GM18498 (cell line): Measurements from ENCODE around the gene SENP2.
"Not testable (repeated sequence)": the region's sequence is repeated elsewhere in the genome, so short reads cannot be mapped to it uniquely, and the experiment has no call there.

ENCODE experiments used
- ATAC-seq: cut with Tn5 transposase; IDR thresholded peaks from one replicate; pipeline ENCODE4 v1.9.1; 2021; ENCODE audit warnings: mild to moderate bottlenecking, moderate library complexity; ENCODE audit not compliant: unreplicated experiment

SENP2 gene

DNA sequence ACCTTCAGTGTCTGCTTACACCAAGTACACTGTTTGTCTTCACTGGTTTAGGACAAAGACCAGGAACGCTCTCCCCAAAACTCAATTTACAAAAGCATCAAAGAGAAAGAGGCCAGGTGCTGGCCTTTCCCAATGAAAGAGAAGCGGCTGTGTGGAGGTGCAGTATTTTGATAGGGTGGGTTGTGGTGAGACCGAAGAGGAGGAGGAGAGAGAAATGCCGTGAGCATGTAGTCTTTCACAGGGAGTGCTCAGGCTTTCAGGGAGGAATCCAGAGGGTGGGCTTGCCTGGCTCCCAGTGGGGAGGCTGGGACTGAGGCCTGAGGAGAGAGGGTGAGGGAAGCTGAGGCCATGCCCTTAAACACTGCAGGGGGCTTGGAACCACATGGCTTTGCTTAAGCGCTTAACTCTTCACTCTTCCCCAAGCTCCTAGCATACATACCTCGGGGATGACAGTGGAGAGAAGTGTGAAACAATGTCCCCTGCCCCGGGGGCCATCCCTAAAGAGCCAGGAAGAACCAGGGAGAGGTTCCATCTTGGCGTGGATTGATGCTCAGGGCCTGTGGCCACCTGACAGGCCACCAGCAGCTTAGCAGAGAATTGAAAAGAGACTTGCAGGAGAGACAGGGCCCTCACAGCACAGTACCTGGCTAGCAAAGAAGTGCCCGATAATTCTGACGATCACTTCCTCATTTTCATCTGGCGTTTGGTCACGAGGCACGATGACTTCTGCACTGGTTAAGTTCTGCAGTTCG, 60.5 kb downstream of the SENP2 start:
- ATAC-seq = peak; percentile 59

DNA sequence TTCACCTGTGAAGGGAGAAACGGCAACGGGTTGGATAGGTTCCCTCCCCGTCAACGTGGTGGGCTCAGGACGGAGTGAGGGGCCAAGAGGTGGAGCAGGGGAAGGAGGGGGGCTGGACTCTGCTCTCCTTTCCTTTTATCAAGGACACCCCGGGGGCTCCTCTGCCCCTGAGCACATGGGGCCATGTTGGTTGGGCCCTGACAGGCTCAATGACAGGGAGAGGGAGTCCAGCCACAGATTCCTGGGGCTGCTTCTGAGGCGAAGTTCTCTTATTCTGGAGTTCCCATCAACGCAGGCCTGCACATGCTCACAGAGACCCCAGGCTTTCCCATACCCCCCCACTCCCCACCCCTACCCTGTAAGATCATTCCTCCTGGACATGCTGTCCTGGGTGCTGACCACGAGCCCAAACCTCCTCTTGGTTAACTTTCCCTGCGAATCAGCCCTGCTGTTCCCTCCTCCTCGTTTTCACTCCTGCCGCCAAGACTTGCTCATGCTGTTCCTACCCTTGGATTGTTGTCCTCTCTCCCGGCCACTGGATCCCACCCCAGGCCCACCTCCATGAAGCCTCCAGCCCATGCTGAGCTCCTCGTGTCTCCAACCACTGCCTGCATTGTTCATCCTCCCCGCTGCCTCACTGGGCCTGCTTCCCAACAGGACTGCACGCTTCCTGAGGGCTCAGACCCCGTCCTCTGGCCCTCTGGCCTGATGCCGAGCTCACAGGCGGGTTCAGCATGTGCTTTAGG, 61.2 kb downstream of the SENP2 start:
- no peak for ATAC-seq

DNA sequence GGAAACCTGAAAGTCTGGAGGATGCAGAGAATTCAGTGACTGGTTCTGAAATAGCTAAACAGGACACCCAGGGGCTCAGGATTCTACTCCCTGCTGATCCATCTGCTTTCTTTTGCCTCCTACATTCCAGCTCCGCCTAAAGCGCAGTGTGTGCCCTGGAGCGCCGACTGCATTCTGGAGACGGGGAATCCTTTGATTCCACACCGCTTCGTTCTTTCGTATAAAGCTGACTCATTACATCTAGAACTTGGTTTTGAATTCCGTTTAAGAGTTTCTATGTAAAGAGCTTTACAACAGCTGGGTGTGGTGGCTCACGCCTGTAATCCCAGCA, 61.8 kb downstream of the SENP2 start:
- no peak for ATAC-seq

DNA sequence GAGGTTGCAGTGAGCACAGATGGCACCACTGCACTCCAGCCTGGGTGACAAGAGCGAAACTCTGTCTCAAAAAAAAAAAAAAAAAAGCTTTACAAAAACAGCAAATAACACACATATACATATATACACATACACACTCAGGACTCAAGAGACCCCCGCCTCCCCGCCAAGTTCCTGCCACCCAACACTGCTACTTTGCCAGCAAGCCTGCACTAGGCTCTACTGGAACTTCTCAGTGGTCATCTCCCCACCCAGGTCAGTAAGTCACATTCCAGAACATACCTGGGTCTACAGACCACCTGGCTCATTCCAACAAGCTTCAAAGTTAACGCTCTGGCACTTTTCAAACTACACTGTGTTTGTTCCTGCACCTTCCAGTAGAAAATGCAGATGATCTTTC, 62.3 kb downstream of the SENP2 start:
- ATAC-seq = no peak

DNA sequence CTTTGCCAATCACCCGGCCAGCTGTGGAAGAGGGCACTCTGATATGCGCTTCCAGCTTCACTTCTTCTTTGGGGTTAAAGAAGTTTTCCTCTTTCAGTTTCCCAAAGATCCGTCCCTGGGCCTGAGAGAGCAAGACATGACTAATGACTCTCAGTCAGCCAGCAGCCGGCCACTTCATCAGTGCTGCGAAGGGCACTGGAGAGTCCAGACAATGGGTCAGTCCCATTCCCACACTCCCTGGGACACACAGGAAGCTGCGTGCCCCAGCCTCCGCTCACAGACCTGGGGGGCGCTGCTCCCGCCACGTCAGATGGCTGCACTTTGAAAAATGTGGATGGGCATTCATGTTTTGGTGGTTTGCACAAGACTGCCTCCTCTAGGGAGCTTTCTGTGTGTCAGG, 63.3 kb downstream of the SENP2 start:
- ATAC-seq = no peak

DNA sequence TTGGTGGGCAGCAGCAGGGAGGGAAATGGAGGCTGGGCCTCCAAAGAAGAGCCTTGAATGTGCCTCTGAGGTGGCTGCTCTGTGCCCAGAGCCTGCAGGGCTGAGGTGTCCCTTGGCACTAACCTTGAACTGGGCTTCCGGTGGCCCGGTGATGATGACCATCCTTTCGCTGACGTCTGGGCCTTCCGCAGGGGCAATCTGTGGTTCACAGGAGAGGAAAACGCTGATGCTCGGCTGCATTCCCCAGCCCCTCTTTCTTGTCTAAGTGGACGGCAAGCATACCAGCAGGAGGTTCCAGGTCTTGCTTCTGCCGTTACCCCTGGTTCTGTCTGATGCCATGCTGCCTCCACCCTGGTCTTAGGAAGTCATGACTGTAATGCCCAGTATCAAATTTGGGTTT, 65.9 kb downstream of the SENP2 start:
- ATAC-seq = no peak

DNA sequence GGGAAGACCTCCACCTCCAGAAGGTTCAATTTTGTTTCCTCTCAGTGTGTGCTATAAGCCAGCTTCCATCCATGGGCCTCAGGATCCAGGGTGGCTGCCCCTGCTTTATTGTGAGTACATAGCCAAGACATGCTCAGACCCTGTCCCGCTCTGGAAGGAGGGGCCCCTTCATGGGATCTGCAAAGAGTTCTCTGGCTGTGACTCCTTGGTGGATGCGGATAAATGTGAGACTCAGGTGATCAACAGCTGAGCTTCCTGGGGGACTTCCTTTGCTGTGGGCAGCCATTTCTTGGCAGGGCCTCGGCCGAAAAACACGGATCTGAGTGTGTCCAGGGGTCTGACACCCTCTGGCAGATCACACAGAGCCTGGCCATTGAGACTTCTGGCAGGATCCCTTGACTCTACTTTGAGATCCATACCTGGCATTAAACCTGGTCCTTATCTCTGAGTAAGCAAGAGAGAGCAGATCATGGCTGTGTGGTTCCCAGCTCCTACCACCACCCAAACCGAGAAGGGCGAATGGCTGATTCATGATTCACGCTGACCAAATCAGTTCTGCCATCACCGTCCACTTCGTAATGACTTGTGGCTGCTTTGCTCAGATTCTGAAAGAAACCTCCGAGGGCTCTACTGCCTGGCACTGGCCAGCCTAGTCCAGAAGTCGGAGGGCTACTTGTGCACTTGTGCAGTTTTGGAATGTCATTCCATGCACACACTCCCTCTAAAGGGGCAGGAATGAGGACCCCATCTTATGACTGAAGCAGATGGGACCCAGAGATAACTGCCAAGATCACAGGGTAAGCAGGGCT, 68.1 kb downstream of the SENP2 start:
- ATAC-seq = no peak

DNA sequence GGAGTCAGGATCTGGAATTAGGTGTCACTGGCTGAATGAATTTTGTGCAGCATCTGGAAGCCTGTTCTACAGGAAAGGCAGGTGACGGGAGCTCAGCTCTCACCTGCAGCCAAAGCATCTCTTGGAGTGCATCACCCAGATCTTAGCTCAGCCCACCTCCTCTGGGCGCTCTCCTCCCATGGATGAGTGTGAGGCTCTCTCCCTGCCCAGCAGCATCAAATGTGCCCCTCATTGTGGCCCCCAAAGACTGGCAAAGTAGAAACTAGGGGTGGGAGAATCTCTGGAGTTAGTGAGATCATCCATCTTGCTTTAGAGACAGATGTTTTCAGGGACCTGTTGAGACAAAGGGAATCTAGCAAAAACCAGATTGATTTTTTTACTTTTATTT, 68.7 kb downstream of the SENP2 start:
- ATAC-seq = no peak

DNA sequence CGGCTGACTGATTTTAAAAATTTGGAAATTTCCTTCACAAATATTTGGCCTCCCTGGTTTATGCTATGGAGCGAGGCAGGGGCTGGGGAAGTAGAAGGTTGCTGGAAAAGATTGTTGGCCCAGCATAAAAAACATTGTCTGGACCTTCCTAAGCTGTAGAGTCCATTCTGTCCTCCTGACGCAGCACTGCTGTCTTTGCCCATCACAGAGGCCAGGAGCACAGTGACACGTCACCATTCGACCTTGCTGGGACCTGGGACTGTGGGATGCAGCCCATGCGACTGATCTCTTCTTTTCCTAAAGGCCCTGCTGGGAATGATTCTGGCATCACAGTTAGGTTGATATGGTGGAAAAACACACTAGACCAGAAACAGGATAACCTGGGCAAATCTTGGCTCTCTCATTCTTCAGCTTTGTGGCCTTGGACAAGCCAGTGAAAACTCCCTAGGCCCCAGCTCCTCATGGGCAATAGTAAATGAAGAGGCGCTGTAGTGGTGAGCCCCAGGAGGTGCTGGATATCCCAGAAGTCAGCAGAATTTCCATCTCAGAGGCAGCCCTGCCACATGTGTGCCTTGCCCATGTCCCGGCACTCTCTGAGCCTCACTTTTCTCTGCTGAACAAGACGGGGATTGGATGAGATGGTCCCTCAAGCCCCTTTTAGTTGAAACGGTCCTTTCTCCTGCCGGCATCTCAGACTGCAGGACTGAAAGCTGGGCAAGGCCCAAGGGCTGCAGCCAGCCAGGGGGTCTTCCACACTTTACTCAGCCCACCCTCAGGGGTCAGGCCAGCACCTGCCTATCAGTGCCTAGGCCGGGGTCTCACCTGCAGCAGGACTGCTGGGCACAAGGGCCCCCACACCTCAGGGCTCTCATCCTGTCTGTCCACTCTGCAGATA, 69.6 kb downstream of the SENP2 start:
- ATAC-seq = no peak

DNA sequence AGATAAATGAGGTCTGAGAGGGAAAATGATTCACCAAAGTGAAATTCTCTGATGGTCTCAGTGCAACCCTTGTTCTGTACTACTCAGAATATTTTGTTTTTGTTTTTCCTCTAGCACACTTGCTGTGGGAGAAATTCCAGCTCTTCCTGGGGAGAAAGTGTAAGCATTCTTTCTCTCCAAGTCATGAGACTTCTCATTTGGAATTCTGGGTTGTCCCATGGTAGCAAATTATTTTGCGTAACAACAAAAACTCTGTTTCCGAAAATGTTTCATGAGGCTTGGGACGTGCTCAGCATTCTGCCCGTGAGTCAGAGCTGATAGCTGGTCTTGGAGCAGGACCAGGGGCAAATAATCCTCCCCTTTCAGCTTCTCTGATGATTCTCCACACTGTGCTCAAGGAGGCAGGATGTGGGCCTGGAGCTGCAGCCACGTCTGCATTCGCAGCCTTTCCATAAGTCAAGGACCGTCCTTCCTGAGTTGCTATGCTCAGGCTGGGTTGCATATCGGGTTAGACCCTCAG, 70.3 kb downstream of the SENP2 start:
- no peak for ATAC-seq

DNA sequence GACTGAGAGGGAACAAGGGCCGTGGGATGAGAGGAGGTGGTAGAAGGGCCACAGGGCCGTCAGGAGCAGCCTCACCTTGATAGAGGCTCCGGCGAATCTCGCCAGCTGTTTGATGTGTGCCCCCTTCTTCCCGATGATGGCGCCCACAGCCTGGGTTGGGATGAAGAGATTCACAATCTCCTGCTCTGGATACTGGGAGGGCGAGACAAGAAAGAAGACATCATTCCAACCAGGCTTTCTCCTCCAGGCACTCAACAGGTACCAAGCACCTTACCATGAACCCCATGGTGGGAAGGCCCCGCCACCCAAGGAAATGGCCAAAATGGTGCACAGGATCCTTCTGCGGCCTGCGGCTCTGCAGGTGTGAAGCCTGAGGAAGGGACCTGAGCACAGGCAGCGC, 71.1 kb downstream of the SENP2 start:
- ATAC-seq = no peak

DNA sequence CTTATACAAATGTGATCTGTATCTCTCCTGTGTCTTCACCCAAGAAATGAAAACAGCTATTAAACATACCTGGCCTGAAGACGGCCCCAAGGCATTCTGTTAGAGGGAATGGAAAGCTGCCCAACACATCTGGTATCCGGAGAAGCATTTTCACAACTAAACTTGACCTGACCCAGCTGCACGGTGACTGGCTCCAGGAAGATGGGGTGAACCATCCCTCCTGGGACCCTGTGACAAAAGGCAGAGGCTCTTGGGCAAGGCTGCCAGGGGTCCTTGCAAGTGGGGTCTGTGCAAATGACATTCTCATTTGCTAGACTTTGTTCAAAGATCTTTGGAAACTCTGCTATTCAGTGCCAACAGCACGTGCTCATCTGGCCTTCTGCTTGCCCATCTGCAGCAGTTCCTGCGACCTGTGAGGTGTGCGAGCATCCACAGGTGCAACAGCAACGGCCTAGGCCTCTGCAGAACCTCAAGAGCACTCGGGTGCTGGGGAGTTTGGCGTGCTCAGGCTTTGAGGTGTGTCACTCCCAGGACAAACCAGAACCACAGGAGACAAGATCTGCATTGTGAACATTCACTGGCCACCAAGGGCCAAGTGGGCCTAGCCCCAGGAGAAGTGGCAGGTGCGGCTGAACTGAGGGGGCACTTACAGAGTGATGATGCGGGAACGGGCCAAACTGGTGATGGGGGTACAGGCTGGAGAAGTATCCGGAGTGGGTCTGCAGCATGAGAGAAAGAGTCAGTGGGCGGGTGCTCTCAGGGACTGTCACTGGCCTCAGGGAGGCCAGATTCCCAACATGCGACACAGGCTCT, 71.8 kb downstream of the SENP2 start:
- ATAC-seq = no peak

DNA sequence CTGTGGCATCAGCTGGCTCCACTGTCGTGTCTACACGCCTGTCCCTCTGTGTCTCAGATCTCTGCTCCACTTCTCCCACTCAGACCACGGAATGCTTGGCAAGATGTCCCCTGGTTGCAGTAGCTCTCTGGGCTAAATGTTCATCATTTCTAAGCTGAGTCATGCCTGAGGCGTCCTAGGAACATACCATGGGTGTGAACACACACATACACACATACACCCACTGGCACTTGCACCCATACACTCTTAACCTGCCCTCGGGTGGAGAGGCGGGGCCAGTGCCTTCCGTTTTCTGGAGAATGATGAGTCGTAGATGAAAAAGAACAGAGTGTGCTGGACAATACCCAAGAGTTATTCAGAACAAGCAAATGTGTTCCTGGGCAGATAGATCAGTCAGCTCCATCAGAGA, 72.4 kb downstream of the SENP2 start:
- no peak for ATAC-seq

DNA sequence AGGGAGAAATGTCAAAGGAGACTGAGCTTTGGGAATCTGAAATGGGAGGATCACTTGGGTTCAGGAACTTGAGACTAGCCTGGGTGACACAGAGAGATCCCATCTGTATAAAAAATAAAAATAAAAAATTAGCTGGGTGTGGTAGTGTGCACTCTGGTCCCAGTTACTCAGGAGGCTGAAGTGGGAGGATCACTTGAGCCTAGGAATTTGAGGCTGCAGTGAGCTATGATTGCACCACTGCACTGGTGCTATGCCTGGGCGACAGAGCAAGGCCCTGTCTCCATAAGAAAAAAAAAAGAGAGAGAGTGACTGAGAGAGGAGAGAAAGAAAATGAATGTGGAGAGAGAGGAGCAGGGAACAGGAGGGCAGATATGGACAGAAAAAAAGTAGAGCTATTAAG, 72.8 kb downstream of the SENP2 start:
- ATAC-seq = no peak

DNA sequence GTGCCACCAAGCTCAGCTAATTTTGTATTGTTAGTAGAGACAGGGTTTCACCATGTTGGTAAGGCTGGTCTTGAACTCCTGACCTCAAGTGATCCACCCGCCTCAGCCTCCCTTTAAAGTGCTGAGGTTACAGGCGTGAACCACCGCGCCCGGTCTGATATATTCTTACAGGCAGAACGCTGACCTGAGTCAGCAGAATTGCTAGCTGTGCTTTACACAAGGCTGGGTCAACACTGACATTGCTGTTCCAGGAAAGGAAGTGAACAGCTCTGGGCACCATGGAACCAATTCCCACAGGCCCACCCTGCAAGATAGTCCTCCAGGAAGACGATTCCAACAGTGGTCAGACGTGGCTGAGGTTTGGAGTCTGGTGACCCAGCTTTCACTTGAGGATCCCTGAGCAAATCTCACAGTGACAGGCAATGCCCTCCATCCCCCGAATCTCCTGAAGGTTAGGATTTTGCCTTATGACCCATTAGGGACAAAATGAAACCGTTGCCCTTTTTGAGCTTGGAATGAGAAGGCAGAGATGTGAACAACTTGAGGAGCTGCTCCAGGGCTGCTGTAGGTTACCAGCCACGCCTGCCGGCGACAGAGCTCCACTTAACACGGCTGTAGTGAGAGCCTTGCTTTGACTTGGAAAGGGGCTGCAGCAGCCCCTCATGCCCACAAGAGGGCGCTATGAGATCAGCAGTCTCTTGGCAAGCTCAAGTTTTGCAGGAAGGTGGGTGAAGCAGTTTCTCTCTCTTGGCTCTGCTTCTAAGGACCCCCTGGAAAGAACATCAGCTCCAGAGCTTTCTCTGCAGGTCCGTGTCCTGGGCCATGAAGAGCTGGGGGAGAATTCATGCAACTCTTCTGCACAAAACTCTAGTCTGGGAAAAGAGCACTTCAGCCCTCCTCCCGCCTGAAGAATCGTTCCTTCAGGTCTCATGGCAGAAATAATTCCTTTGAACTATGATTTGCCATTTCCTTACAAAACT, 74.1 kb downstream of the SENP2 start:
- peak; percentile 68 for ATAC-seq

DNA sequence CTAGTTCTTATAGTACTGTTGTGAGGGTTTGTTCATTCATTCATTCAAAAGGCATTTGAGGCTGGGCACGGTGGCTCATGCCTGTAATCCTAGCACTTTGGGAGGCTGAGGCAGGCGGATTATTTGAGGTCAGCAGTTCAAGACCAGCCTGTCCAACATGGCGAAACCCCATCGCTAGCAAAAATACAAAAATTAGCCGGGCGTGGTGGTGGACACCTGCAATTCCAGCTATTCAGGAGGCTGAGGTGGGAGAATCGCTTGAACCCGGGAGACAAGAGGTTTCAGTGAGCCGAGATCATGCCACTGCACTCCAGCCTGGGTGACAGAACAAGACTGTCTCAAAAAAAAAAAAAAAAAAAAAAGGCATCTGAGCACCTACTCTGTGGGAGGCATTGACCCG, 75.2 kb downstream of the SENP2 start:
- not testable (repeated sequence) for ATAC-seq

DNA sequence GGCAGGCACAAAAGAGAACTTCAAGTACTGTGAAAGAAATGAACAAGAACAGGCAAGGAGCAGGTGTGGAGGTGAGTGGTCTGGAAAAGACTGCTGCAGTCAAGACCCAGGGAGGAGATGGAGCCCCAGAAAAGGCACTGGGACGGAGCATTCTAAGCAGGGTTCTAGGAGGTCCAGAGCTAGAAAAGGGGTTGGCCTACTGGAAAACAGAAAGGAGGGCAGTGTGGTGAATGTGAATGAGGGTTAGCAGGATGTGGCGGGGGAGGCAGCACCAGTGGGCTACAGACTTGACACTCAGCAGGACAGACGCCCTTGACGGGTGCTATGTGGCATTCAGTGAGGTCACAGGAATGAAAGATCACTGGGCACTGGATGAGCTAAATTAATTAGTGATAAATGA, 75.7 kb downstream of the SENP2 start:
- ATAC-seq = no peak

DNA sequence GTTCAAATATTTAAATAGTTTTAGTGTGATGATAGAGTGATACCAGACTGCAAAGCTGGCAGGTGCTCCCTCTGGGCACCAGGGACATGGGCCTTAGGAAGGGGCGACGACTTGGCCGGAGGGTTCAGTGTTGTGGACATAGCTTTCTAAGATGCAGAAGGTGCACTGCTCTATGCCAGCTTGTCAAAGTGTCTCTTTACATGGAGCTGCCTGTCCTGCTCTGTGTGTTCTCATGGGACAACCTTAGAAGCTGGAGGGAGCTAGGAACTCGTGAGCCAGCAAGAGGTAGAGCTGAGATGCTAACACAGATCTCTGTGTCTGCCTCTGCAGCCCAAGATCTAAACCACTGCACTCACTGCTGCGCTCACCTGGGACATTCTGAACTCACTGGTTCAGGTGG, 77.8 kb downstream of the SENP2 start:
- ATAC-seq = no peak

DNA sequence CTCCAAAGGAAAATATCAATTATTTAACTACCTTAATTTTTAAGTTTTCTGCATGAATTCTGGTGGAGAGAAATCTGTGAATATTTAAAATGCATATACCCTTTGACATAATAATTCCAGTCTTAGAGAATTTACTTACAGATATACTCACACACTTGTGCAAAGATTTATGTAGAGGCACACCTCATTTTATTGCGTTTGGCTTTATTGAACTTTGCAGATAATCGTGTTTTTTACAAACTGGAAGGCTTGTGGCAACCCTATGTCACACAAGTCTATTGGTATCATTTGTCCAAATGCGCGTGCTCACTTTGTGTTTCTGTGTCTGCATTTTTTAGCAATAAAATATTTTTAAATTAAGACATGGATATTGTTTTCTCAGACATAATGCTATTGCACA, 81.5 kb downstream of the SENP2 start:
- ATAC-seq = no peak
